PC-9 (cell line): Measurements from ENCODE around the gene CCT5. TPM values are rescaled to one million over a fixed set of nuclear protein-coding genes. Genes with fewer than 3 reads are reported as not detected.

Source experiments
- BruUV-seq: library from RNA; stranded (reverse); fragments of 400-500 nt; replicated peaks from 2 replicates; lab custom pipeline; 2021; lab: Mats Ljungman, UMichigan
- CTCF ChIA-PET: fragments of 300-600 bp; sonication (Branson Sonifier 250); formaldehyde crosslinking; loops from one replicate; lab custom pipeline; 2022; ENCODE audit warnings: antibody characterized with exemption; lab: Charles Lee
- POLR2A ChIA-PET: fragments of 300-600 bp; sonication (Branson Sonifier 250); formaldehyde crosslinking; loops from one replicate; lab custom pipeline; 2022; ENCODE audit warnings: antibody characterized with exemption; ENCODE audit not compliant: unreplicated experiment; lab: Charles Lee
- DNase-seq, 2 experiments: peaks; one replicate each; pipeline versions ENCODE4 v3.0.0 to v3.0.0-alpha.2; 2015 to 2022; ENCODE audit warnings: mixed read lengths in 1 of 2
- H2AFZ ChIP-seq: fragments of 200-600 bp; sonication (generic); 2 replicates; pipeline ENCODE4 v1.8.1; 2017; ENCODE audit warnings: antibody characterized with exemption
- H3F3A ChIP-seq: fragments of 200-600 bp; sonication (generic); 2 replicates; pipeline ENCODE4 v1.8.1; 2017; ENCODE audit warnings: antibody characterized with exemption, mild to moderate bottlenecking, low read depth; ENCODE audit not compliant: insufficient read depth
- H3K27ac ChIP-seq: fragments of 200-600 bp; sonication (generic); 2 replicates; pipeline ENCODE4 v1.6.1; 2016; ENCODE audit warnings: mixed run types
- H3K27me3 ChIP-seq: fragments of 200-600 bp; sonication (generic); 2 replicates; pipeline ENCODE4 v1.6.1; 2016; ENCODE audit warnings: low read depth, mixed run types; ENCODE audit not compliant: insufficient read depth
- H3K36me3 ChIP-seq: fragments of 200-600 bp; sonication (generic); 2 replicates; pipeline ENCODE4 v1.6.1; 2016; ENCODE audit warnings: low read depth, mixed run types
- H3K4me1 ChIP-seq: fragments of 200-600 bp; sonication (generic); replicated peaks from 2 replicates; pipeline ENCODE4 v1.6.1; 2016; ENCODE audit warnings: mixed run types; ENCODE audit not compliant: insufficient read depth
- H3K4me2 ChIP-seq: fragments of 200-600 bp; sonication (generic); 2 replicates; pipeline ENCODE4 v1.6.1; 2017; ENCODE audit warnings: mixed run types
- H3K4me3 ChIP-seq: fragments of 200-600 bp; sonication (generic); 2 replicates; pipeline ENCODE4 v1.6.1; 2016; ENCODE audit warnings: mixed run types
- H3K79me2 ChIP-seq: fragments of 200-600 bp; sonication (generic); 2 replicates; pipeline ENCODE4 v1.6.1; 2017; ENCODE audit warnings: low read depth, mixed run types
- H3K9me2 ChIP-seq: fragments of 200-600 bp; sonication (generic); 2 replicates; pipeline ENCODE4 v1.8.1; 2017; ENCODE audit warnings: mild to moderate bottlenecking; ENCODE audit not compliant: insufficient read depth
- H3K9me3 ChIP-seq: fragments of 200-600 bp; sonication (generic); 2 replicates; pipeline ENCODE4 v1.8.1; 2016; ENCODE audit warnings: low read depth; ENCODE audit not compliant: insufficient read depth
- H4K20me1 ChIP-seq: fragments of 200-600 bp; sonication (generic); 2 replicates; pipeline ENCODE4 v1.8.1; 2017; ENCODE audit not compliant: insufficient read depth
- EZH2 ChIP-seq: fragments of 200-600 bp; sonication (generic); IDR thresholded peaks from 2 replicates; pipeline ENCODE4 v1.8.0; 2017; ENCODE audit warnings: antibody characterized with exemption, low read depth
- intact Hi-C: fragments of 100-400 bp; cut with micrococcal nuclease; formaldehyde crosslinking; loops from one replicate; pipeline ENCODE4 v1.10.0; 2022; ENCODE audit not compliant: unreplicated experiment
- total RNA-seq: library from RNA; stranded (reverse); gene quantifications from 2 replicates; pipeline ENCODE4 v1.2.3, GENCODE V29; 2021
- TF ChIP-seq, protein P1 (sequence below): fragments of 200-600 bp; sonication (generic); conservative IDR thresholded peaks from 2 replicates; pipeline ENCODE4 v1.6.1; 2017; ENCODE audit warnings: mixed run types, antibody characterized with exemption, mild to moderate bottlenecking, moderate library complexity

Gene CCT5
- total RNA-seq, 1 experiment from 2014 or later = 831 TPM

DNA sequence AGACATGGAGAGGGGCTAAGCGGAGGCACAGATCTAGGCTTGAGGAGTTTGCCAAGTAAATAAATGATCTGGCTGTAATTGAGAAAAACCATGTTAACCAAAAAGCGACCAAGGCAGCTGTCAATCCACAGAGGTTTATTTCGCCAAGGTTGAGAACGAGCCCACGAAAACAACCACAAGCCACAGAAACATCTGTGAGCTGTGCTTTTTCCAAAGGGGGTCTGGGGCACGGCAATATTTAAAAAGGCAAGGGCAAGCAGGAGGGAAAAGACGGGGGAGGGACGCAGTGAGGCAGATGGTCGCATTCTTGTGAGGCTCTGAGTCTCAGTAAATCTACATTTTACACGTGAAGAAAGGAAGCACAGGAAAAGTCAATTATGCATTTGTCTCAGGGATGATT, 25.4 kb downstream of the CCT5 start:
- Histone ChIP-seq H3K9me2 (no peaks in the 10 kb centered on the region), H2AFZ (no peak overlapping the region), H3F3A (peaks cover 1% of the 10 kb centered on the region), H3K27me3 (no peaks in the 10 kb centered on the region), H3K9me3 (no peaks in the 10 kb centered on the region), H3K36me3 (peaks cover 7% of the 10 kb centered on the region; the same call in 1 of the 2 replicates), H3K4me3 (no peak overlapping the region), H3K79me2 (no peaks in the 10 kb centered on the region), H3K4me2 (no peak overlapping the region), H3K27ac (no peak overlapping the region), H3K4me1 (no peaks in the 10 kb centered on the region), H4K20me1 (no peaks in the 10 kb centered on the region)
- DNase-seq = no peak
- ChIA-PET CTCF (interaction anchor here (0.6 kb wide), 1 partner anchor 1097 kb away, joined by 3 read pairs; no protein-coding TSS in a partner anchor), POLR2A (no interaction called here)
- BruUV-seq = no TSS peak
- TF ChIP-seq, protein P1, sequence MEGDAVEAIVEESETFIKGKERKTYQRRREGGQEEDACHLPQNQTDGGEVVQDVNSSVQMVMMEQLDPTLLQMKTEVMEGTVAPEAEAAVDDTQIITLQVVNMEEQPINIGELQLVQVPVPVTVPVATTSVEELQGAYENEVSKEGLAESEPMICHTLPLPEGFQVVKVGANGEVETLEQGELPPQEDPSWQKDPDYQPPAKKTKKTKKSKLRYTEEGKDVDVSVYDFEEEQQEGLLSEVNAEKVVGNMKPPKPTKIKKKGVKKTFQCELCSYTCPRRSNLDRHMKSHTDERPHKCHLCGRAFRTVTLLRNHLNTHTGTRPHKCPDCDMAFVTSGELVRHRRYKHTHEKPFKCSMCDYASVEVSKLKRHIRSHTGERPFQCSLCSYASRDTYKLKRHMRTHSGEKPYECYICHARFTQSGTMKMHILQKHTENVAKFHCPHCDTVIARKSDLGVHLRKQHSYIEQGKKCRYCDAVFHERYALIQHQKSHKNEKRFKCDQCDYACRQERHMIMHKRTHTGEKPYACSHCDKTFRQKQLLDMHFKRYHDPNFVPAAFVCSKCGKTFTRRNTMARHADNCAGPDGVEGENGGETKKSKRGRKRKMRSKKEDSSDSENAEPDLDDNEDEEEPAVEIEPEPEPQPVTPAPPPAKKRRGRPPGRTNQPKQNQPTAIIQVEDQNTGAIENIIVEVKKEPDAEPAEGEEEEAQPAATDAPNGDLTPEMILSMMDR = no peak
- TF ChIP-seq EZH2 = no peak
- intact Hi-C loops = no loop called here

DNA sequence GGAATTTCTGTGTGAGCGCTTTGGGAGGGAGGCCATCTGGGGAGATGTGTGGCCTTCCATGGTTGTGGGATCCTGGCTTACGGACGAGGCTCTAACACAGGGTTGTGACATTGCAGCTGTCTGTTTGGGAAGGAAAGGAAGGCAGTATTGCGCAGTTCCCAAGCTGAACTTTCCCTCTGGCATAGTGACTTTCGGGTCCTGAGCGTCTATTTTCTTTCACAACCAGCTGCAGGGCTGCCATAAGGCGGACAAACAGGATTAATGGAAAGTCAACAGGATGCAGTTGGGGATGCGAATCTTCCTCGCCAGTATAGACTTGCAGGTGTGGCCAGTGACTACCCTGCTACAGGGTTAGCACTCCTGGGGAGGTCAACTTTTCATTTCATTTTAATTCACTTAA, 25.9 kb downstream of the CCT5 start:
- no peaks in the 10 kb centered on the region for H3K4me1 ChIP-seq
- DNase-seq = no peak
- H3K9me3 ChIP-seq = no peaks in the 10 kb centered on the region
- intact Hi-C loops = no loop called here
- H3K4me3 ChIP-seq = no peak overlapping the region
- H3K27me3 ChIP-seq = no peaks in the 10 kb centered on the region
- no peak for TF ChIP-seq EZH2
- TF ChIP-seq, protein P1 = no peak
- BruUV-seq = no TSS peak
- peaks cover 7% of the 10 kb centered on the region; the same call in 1 of the 2 replicates for H3K36me3 ChIP-seq
- peaks cover 5% of the 10 kb centered on the region for H3F3A ChIP-seq
- no peaks in the 10 kb centered on the region for H3K9me2 ChIP-seq
- H4K20me1 ChIP-seq = no peaks in the 10 kb centered on the region
- H3K4me2 ChIP-seq = no peak overlapping the region
- no peaks in the 10 kb centered on the region for H3K79me2 ChIP-seq
- no peak overlapping the region for H3K27ac ChIP-seq
- ChIA-PET POLR2A (no interaction called here), CTCF (no interaction called here)
- H2AFZ ChIP-seq = no peak overlapping the region

DNA sequence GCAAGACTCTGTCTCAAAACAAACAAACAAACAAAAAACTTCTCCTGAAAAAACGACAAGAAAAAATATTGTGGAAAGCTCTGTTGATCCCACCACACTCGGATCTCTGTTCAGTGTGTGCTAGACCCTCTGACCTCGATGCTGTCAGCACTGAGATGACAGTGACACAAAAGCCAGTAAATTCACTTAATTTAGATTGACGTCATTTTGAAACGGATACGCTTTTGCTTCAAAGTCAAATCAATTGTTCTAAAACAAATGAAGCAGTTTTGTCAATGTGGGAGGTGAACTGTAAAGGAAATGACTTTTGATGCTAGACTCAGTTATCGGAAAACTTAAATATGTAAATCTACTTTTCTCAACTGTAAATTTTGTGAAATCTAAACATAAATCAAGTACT, 26.6 kb downstream of the CCT5 start:
- Histone ChIP-seq H3K36me3 (peaks cover 7% of the 10 kb centered on the region; the same call in 1 of the 2 replicates), H3K9me2 (no peaks in the 10 kb centered on the region), H4K20me1 (no peaks in the 10 kb centered on the region), H3K79me2 (no peaks in the 10 kb centered on the region), H3F3A (peaks cover 5% of the 10 kb centered on the region), H3K4me3 (no peak overlapping the region), H3K9me3 (no peaks in the 10 kb centered on the region), H3K4me2 (no peak overlapping the region), H2AFZ (no peak overlapping the region), H3K4me1 (no peaks in the 10 kb centered on the region), H3K27ac (no peak overlapping the region), H3K27me3 (no peaks in the 10 kb centered on the region)
- intact Hi-C loops = no loop called here
- ChIA-PET POLR2A (no interaction called here), CTCF (no interaction called here)
- no peak for DNase-seq
- TF ChIP-seq, protein P1 = no peak
- no peak for TF ChIP-seq EZH2
- no TSS peak for BruUV-seq
